ENCODE measurements around the gene OSCP1. TPM values are rescaled to one million over a fixed set of nuclear protein-coding genes. Genes with fewer than 3 reads are reported as not detected.

OSCP1 gene
- total and polyA plus RNA-seq, 2 experiments from 2014 or later, result 2.2 to 2.6 TPM

GRCh38 chr1:36380143-36380619, 70.1 kb downstream of the OSCP1 start:
- Histone ChIP-seq H3K4me2 (peak overlapping the region; percentile 31; the same call in 1 of the 2 replicates), H3K4me1 (ENCODE audit: insufficient read depth) (peaks cover 7% of the 10 kb centered on the region), H3K36me3 (ENCODE audit: insufficient read depth) (no peaks in the 10 kb centered on the region), H3K27me3 (ENCODE audit: insufficient read depth) (no peaks in the 10 kb centered on the region), H3K79me2 (replicated peaks; ENCODE audit: insufficient read depth) (peaks cover 99% of the 10 kb centered on the region), H2AFZ (no peak overlapping the region), H4K20me1 (replicated peaks; ENCODE audit: insufficient read depth) (peaks cover 40% of the 10 kb centered on the region), H3F3A (replicated peaks; ENCODE audit: low read depth) (peaks cover 9% of the 10 kb centered on the region; the same call in 1 of the 2 replicates), H3K9me2 (ENCODE audit: insufficient read depth) (no peaks in the 10 kb centered on the region), H3K4me3 (no peak overlapping the region), H3K27ac (ENCODE audit: low read depth) (peak overlapping the region; percentile 45; the same call in 1 of the 2 replicates)
- peaks cover 34% of the 10 kb centered on the region for H3K4me1 Mint-ChIP-seq
- peaks cover 11% of the 10 kb centered on the region for H3K27me3 Mint-ChIP-seq (ENCODE audit: insufficient read depth, low read depth, poor library complexity)
- TF ChIP-seq JUNB (IDR thresholded peaks at IDR 0.05; ENCODE audit: unreplicated experiment), result no peak
- no peak for TF ChIP-seq ZNF114 (CRISPR knock-in tag; IDR thresholded peaks at IDR 0.05)
- H3K36me3 Mint-ChIP-seq (ENCODE audit: low read depth), result peaks cover 4% of the 10 kb centered on the region
- ATAC-seq (no peak), DNase-seq (ENCODE audit: low spot score) (no peak)
- peak overlapping the region; percentile 28 for H3K27ac Mint-ChIP-seq
- H3K9me3 Mint-ChIP-seq, result no peaks in the 10 kb centered on the region
- H3K4me3 Mint-ChIP-seq, result no peak overlapping the region

GRCh38 chr1:36377791-36378492, 72.3 kb downstream of the OSCP1 start:
- Histone ChIP-seq H2AFZ (no peak overlapping the region), H3K36me3 (ENCODE audit: insufficient read depth) (no peaks in the 10 kb centered on the region), H4K20me1 (replicated peaks; ENCODE audit: insufficient read depth) (peaks cover 27% of the 10 kb centered on the region)
- TF ChIP-seq JUNB (IDR thresholded peaks at IDR 0.05; ENCODE audit: unreplicated experiment) (no peak), EZH2phosphoT487 (IDR thresholded peaks at IDR 0.05; ENCODE audit: unreplicated experiment) (no peak), EZH2 (IDR thresholded peaks at IDR 0.05; ENCODE audit: low read depth, unreplicated experiment) (no peak), CREB1 (CRISPR knock-in tag; IDR thresholded peaks at IDR 0.05; ENCODE audit: low read depth) (no peak)
- TF ChIP-seq, protein P1, sequence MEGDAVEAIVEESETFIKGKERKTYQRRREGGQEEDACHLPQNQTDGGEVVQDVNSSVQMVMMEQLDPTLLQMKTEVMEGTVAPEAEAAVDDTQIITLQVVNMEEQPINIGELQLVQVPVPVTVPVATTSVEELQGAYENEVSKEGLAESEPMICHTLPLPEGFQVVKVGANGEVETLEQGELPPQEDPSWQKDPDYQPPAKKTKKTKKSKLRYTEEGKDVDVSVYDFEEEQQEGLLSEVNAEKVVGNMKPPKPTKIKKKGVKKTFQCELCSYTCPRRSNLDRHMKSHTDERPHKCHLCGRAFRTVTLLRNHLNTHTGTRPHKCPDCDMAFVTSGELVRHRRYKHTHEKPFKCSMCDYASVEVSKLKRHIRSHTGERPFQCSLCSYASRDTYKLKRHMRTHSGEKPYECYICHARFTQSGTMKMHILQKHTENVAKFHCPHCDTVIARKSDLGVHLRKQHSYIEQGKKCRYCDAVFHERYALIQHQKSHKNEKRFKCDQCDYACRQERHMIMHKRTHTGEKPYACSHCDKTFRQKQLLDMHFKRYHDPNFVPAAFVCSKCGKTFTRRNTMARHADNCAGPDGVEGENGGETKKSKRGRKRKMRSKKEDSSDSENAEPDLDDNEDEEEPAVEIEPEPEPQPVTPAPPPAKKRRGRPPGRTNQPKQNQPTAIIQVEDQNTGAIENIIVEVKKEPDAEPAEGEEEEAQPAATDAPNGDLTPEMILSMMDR (conservative IDR thresholded peaks at IDR 0.05; ENCODE audit: low read depth in 2 of 2), result no peak
- TF ChIP-seq, protein P2, sequence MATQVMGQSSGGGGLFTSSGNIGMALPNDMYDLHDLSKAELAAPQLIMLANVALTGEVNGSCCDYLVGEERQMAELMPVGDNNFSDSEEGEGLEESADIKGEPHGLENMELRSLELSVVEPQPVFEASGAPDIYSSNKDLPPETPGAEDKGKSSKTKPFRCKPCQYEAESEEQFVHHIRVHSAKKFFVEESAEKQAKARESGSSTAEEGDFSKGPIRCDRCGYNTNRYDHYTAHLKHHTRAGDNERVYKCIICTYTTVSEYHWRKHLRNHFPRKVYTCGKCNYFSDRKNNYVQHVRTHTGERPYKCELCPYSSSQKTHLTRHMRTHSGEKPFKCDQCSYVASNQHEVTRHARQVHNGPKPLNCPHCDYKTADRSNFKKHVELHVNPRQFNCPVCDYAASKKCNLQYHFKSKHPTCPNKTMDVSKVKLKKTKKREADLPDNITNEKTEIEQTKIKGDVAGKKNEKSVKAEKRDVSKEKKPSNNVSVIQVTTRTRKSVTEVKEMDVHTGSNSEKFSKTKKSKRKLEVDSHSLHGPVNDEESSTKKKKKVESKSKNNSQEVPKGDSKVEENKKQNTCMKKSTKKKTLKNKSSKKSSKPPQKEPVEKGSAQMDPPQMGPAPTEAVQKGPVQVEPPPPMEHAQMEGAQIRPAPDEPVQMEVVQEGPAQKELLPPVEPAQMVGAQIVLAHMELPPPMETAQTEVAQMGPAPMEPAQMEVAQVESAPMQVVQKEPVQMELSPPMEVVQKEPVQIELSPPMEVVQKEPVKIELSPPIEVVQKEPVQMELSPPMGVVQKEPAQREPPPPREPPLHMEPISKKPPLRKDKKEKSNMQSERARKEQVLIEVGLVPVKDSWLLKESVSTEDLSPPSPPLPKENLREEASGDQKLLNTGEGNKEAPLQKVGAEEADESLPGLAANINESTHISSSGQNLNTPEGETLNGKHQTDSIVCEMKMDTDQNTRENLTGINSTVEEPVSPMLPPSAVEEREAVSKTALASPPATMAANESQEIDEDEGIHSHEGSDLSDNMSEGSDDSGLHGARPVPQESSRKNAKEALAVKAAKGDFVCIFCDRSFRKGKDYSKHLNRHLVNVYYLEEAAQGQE (IDR thresholded peaks at IDR 0.05; ENCODE audit: unreplicated experiment), result no peak
- TF ChIP-seq, protein P3, sequence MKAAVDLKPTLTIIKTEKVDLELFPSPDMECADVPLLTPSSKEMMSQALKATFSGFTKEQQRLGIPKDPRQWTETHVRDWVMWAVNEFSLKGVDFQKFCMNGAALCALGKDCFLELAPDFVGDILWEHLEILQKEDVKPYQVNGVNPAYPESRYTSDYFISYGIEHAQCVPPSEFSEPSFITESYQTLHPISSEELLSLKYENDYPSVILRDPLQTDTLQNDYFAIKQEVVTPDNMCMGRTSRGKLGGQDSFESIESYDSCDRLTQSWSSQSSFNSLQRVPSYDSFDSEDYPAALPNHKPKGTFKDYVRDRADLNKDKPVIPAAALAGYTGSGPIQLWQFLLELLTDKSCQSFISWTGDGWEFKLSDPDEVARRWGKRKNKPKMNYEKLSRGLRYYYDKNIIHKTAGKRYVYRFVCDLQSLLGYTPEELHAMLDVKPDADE (IDR thresholded peaks at IDR 0.05), result no peak

More at GRCh38 chr1:36377791-36378492, 72.3 kb downstream of the OSCP1 start:
- Mint-ChIP-seq H3K4me3 (no peak overlapping the region), H3K9me3 (no peaks in the 10 kb centered on the region), H3K36me3 (ENCODE audit: low read depth) (peaks cover 4% of the 10 kb centered on the region), H3K4me1 (peaks cover 37% of the 10 kb centered on the region), H3K27ac (peak overlapping the region; percentile 70; the same call in 1 of the 2 replicates), H3K27me3 (ENCODE audit: insufficient read depth, low read depth, poor library complexity) (peaks cover 3% of the 10 kb centered on the region)
- Histone ChIP-seq H3K9me2 (ENCODE audit: insufficient read depth) (no peaks in the 10 kb centered on the region), H3F3A (replicated peaks; ENCODE audit: low read depth) (peaks cover 11% of the 10 kb centered on the region), H3K4me3 (no peak overlapping the region), H3K4me2 (no peak overlapping the region), H3K4me1 (ENCODE audit: insufficient read depth) (peaks cover 22% of the 10 kb centered on the region), H3K27ac (ENCODE audit: low read depth) (no peak overlapping the region), H3K79me2 (replicated peaks; ENCODE audit: insufficient read depth) (peaks cover 90% of the 10 kb centered on the region), H3K27me3 (ENCODE audit: insufficient read depth) (no peaks in the 10 kb centered on the region)
- no peak for DNase-seq (ENCODE audit: low spot score)
- ATAC-seq, result no peak
